ENCODE measurements around the gene PDLIM3. TPM values are rescaled to one million over a fixed set of nuclear protein-coding genes. Genes with fewer than 3 reads are reported as not detected.

The PDLIM3 gene
- total and polyA plus RNA-seq, 11 donors: 111 to 1,156 (median 246) TPM

- no peak overlapping the region for H3K4me3 ChIP-seq
- WGBS, 4 donors: 80 to 85% (median 84%) methylated on average over 11 to 12 of the region's 12 CpGs
- ATAC-seq: no peak
- TF ChIP-seq POLR2A (IDR thresholded peaks at IDR 0.05): no peak
- no peak for TF ChIP-seq CTCF (IDR thresholded peaks at IDR 0.05)
- peak overlapping the region in 1 of 12 donors; percentile 61 for H3K27ac ChIP-seq
- H3K27me3 ChIP-seq: no peaks in the 10 kb centered on the region
- intact Hi-C loops (cut with DNase I): loop anchor here in 2 of 10 donors (5.0 kb wide), 1 partner anchor 108 kb away; the partner anchor contains the start of gene CCDC110 (in 2 of the 2)
- no peaks in the 10 kb centered on the region for H3K9me3 ChIP-seq
- peaks cover 0 to 23% (median 9%) of the 10 kb centered on the region in 12 donors for H3K4me1 ChIP-seq
- peaks cover 0 to 4% (median 0%) of the 10 kb centered on the region in 9 donors for H3K36me3 ChIP-seq
- no peak for DNase-seq
Observed at GRCh38 chr4:185580699-185581098, 45.4 kb upstream of the PDLIM3 start.

DNA sequence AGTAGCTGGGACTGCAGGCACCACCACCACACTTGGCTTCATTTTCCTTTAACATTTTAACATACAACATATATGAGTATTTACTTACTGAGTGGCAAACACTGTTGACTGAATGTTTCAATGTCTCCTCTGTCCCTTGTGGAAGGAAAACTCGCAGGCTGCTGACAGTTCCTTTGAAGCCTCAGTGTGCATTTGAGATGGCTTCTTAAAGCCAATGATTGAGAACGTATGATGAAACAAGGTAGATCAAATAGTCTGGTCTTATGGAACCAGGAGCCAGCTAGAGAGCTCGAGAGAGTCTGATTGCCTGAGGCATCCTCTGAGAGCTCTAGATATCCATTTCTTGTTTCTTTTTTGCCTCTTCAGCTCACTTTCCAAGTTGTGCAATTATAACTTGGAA, 43.0 kb upstream of the PDLIM3 start:
- Histone ChIP-seq H3K36me3 (no peaks in the 10 kb centered on the region), H3K4me1 (peaks cover 0 to 29% (median 15%) of the 10 kb centered on the region in 12 donors), H3K9me3 (no peaks in the 10 kb centered on the region), H3K4me3 (no peak overlapping the region), H3K27me3 (no peaks in the 10 kb centered on the region), H3K27ac (no peak overlapping the region)
- 73 to 96% (median 88%) methylated on average over 3 of the region's 3 CpGs for WGBS, 4 donors
- ATAC-seq (no peak), DNase-seq (no peak)
- TF ChIP-seq CTCF (IDR thresholded peaks at IDR 0.05) (no peak), POLR2A (IDR thresholded peaks at IDR 0.05) (no peak)
- intact Hi-C loops (cut with DNase I): no loop called here

DNA sequence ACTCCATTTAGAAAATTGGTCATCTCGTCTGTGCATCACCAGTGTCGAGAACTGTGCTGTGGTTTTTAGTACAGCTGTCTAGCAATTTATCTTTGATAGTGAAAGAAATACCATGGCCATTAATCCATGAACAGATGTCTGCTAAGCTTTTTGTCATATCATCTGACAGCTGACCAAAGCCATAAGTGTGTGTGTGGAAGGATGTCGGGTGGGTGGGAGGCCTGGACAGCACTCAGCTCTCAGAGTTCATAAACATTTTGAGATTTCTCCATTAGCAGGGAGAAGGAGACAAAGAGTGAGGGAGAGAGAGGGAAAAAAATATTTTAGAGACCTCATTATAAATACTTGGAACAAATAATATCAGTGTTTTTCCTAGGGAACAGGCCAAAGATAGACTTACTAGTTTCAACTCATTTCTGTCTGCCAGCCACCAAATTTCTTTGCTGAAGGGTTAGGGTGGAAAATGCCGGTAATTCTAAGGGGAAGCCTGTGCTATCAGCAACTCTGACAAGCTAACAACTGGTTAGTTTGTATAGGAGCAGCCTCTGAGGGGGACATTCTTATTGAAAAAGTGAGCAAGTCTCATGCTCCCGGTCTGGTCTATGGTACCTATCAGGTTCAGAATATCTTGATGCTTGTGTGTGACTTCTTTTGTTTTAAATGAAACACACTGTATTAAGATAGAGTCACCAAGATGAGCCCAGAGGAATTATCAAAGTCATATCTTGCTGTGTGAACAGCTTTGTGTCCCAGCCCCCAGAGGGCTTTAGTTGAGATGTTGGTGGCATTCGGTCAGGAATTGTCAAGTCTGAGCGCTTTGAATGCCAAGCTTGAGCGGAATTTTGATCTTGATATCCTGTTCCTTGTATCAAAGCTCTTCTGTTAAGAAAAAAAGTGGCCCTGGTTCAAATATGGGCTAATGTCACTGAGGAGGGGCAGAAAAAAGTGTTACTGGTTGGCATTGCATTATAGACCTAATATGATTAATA, 41.9 kb upstream of the PDLIM3 start:
- WGBS, 4 donors: 67 to 80% (median 72%) methylated on average over 8 of the region's 8 CpGs
- Histone ChIP-seq H3K4me1 (peaks cover 0 to 26% (median 15%) of the 10 kb centered on the region in 12 donors), H3K4me3 (no peak overlapping the region), H3K9me3 (no peaks in the 10 kb centered on the region), H3K27me3 (no peaks in the 10 kb centered on the region), H3K27ac (peak overlapping the region in 11 of 12 donors; percentile 29 to 77 (median 61)), H3K36me3 (no peaks in the 10 kb centered on the region)
- TF ChIP-seq POLR2A (IDR thresholded peaks at IDR 0.05) (no peak), CTCF (IDR thresholded peaks at IDR 0.05) (no peak)
- ATAC-seq (peak in 2 of 4 donors; percentile 41 to 71), DNase-seq (no peak)
- intact Hi-C loops (cut with DNase I): no loop called here

DNA sequence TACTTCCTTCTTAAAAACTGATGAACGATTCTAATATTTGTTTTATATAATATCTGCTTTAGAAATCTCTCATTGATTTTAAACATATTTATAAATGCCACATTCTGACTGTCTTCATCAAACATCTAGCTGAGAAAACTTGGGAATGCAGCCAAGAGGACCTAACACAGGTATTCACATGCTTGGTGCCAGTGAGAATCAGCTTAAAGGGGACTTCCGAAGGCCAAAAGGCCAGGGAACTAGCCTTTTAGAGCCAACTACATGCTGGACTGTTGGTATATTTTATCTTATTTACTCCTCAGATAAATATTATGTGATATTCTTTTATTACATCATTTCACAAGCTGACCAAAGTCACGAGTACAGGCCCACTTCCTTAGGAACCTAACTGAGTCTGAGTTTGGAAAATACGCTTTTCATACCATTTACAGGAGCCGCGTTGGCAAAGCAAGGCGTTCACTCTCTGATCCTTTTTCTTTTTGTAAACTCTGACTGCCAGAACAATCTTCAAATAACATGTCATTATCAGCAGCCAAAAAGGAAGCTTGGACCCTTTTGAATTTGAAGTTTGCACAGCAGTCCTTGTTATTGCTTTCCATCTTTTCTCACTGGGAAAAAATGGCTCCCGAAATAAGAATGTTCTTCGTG, 41.1 kb upstream of the PDLIM3 start:
- Histone ChIP-seq H3K27me3 (no peaks in the 10 kb centered on the region), H3K4me3 (no peak overlapping the region), H3K36me3 (no peaks in the 10 kb centered on the region), H3K9me3 (no peaks in the 10 kb centered on the region), H3K4me1 (peaks cover 0 to 26% (median 15%) of the 10 kb centered on the region in 12 donors), H3K27ac (peak overlapping the region; percentile 15 to 77 (median 52))
- whole genome bisulfite sequencing, 4 donors: 75 to 80% (median 78%) methylated on average over 9 of the region's 9 CpGs
- peak in 1 of 4 donors; percentile 5 for ATAC-seq
- intact Hi-C loops (cut with DNase I): no loop called here
- DNase-seq: no peak
- no peak for TF ChIP-seq CTCF (IDR thresholded peaks at IDR 0.05)
- TF ChIP-seq POLR2A (IDR thresholded peaks at IDR 0.05): no peak
